Measurements from ENCODE around the gene CCDC39.

Gene CCDC39

DNA sequence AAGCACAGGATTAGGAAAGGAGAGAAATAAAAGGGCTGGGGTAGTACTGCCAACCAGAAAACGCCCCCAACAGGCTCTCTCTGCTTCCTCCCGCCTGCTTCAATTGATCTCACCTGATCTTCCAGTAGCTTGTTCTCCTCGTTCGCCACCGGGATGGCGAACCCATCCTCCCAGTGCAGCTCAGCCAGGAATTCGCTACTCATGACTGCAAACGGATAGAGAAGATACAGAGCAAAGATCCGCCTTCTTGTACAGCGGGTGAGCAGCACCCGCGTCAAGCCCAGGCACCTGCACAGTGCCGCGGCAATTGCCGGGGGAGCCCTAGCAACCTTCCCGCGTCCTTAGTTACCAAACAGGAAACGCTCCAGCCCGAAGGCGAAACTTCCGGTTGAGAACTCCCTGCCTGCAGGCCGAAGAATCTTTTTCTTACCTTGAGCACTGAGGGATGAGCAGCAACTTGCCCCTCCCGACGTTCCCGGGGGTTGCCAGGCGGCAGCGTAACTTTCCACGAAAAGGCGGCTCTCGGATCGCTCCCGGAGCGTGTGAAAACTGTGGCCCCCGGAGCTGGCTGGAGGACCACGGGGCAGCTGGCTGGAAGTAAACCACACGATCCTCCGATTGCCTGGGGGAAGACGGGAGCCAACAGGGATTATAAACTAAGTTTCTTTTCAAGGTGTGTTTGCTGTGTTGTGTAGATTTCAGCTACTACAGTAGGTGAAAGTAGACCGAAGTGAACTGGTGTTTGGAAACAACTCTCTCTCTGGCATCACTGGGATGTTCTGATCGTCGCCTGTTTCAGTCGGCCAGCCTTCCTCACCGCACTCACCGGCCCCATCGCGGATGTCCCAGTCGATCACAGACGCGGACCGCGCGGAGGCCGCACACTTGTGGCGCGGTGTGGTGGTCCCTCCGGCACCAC is at the start of gene CCDC39:
TSS of gene CCDC39 (minus strand) at position 312 of the 919 bp plus-strand sequence. CDS start at position 203, 109 bp downstream.
- peak; percentile 81 for DNase-seq

DNA sequence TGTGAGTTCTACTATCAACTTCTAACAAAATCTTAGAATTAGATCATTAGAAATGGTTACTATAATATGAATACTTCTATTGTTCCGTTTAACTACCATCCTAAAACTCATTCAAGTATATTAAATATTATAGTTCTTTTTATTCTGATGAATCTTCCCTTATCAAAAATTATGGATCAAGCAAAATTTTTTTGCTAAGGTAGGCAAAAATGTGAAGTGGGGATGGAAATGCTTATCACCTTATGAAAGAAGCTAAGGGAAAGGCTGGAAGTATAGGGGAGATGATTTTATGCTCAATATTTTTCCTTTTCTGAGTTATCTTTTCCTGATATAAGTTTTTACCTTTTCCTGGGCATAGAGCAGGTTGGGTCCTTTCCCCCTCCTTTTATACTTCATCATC is 40.7 kb upstream of the CCDC39 start:
- DNase-seq = no peak

DNA sequence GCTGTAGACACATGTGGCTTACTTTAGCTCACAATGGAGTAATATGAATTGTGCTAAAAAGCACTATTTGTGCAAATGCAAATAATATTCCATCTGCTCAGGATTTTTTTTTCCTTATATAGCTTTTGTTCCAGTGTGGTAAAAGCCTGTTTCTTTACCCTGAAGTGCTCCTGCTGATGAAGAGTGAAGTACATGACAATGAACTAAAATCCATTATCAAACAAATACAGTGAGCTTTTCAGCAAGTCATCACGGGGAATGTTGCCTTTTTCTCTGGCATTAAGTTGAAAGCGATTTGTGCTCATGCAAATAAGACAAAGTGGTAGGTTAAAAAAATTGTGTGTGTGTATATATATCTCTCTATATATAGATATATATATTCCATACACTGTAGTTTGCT is 28.6 kb upstream of the CCDC39 start:
- DNase-seq = no peak

DNA sequence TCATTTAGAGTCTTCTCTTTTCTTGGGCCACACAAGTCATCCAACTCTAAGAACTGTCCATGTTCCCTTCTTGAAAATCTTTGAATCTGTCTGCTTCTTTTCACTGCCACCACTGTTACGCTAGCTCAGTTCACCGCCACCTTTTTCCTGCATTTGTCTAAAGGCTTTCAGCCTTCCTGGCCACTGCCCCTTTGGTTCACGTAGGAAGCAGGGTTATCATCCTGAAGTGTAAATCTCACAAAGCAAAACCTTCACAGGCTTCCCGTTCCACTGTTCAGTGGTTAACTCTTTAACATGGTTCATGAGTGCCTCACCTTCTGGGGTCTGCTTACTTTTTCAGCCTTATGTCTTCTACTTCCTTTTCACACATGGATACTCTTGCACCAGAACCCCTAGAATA is 26.3 kb upstream of the CCDC39 start:
- DNase-seq = no peak

DNA sequence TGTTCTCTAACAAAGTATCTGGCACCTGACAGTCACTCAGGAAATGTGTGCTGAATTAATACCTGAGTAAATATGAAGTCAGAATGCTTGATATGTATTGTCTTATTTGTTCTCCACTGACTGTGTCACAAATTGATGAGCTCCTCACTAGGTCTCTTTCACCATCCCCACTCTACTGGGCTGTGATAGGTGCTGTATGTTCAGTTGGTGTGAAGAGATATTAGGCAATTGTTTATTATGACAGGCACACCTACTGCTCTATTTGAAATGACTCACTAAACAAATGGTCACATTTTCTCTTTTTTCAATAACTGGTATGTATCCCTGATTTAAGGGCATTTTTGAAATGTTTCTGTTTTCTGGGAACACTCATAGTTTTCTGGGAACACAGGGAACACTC is 25.2 kb upstream of the CCDC39 start:
- DNase-seq = no peak

DNA sequence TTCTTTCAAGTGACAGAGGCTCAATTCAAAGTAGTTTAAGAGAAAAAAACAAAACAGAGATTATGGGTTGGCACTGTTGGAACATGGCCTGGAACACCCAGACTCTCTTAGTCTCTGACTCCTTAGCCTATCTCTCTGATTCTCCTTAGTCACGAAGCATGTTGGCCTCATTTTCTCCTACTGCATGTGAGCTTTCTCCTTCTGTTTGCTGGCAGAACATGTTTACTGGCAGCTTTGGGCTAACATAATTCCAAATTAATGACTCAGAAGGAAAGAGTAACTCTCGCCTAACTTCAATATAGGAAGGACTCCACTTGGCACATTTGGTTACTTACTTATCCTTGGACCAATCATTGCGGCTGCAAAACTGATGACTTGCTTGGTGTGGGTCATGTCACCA is 21.7 kb upstream of the CCDC39 start:
- DNase-seq = no peak

DNA sequence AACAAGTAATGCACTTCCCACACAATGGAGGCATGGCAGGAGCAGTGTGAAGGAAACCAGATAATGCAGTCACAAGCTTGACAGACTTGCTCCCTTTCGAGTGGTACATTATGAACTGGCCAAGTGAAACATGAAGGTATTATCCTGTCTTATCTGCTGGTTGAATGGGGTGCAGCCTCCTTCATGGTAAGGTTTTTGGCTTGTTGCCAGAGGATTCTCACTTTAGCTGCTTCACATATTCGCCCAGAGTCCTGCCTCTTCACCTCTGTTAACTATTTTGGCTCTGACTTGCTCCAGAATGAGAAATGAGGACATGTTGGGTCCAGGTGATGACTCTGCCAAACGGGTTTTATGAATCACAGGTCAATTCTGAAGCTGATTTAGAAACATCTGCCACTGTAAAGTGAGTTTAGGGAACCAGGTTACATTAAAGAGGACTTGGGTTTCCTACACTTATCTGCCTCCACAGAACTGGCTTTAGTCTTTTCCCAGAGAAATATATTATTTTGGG is 19.5 kb upstream of the CCDC39 start:
- no peak for DNase-seq

DNA sequence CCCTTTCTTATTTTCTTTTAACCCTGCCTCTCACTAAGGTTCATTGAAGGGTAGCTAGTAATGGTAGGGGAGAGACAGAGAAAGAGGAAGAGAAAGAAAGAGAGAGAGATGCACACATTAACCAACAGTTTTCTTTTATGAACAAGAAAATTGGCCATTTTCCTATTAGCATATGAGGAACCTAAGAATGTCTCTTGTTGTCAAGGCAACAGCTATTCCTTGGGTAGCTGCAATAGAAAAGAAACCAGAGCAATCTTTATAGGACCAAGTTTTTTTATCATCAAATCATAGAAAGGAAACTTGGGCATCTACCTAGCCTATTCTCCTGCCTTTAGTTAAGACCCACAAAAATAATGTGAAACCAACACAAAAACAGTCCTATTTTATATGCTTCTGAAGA is 15.0 kb upstream of the CCDC39 start:
- no peak for DNase-seq

DNA sequence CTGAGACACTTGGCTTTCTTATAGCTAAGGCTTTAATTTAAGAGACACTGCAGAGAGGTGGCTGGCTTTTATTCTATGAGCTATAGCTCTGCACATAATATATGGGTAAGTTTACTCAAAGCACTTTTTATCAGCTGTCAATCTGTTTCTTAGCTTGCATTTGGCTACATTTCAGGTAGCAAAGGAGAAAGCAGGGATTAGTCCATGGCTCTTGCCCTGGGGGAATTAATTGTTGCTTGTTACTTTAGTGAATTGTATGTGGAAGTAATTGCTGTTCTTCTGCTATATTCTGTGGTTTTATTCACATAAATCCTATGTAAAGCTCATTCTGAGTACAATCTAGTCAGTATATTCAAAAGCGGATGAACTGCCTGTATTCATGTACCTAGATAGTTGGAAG is 14.4 kb upstream of the CCDC39 start:
- no peak for DNase-seq

DNA sequence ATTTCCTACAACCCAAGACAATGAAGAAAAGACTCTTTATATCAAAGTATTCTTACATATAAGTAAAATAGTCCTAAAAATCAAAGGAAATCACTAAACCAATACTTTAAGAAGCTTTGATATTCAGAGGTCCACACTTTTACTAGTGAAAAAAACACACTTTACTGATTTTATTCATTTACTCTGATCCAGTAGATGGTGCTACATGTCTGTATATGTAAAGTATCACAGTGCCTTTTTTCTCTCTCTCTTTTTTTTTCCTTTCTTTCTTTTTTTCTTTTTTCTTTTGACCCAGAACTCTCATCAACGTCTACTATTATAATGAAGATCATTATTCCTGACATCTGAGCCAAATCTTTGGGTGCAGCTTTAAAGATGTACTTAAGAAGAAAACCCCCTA is 10.8 kb upstream of the CCDC39 start:
- DNase-seq = no peak

DNA sequence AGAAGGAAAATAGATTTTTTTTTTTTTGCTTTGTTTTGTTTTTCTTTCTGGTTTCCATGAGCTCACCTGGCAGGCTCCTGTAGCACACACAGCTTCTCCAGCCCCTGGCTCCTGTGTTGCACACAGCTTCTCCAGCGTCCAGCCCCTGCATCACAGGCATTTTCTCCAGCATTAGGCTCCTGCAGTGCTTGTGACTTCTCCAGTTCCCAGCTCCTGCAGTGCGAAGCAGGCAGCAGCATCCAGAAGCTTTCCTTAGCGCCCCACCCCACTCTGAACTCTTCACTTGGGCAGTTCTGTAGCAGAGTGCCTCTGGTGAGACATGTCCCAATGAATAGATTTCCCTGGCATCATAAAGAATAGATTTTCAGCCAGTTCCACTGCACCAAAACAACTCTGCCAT is 5.5 kb upstream of the CCDC39 start:
- DNase-seq = no peak

DNA sequence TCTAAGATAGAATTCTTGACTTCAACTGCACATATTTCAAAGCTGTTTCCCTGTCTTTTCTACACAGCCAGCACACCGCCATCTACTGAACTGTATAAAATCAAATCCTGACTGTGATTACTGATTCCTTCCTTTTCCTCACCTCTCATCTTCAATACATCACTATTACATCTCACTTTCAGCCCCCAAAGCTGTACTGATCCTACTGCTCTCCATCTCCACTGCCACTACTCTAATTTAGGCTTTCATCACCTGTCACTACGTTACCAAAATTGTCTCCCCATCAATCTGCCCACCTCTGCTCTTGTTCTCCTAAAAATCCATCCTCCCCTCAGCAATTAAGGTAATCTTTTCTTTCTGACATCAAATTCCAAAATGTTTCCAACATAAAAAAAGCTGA is 4.5 kb upstream of the CCDC39 start:
- DNase-seq = no peak

DNA sequence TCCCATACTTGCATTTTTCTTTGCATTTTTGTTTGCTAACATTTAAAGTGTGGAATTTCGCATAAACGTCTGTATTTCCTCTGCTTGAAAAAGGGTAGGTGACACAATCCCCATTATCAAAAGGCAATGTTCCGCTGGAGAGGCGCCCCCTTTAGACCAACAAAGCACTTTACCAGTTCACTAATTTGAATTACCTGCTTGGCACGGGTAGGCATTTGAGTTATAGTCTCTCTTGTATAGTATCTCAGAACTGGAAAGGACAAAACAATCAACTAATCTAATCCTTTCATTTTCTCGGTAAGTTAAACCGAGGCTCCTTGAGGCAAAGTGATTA is 775 bp upstream of the CCDC39 start:
- peak; percentile 42 for DNase-seq

DNA sequence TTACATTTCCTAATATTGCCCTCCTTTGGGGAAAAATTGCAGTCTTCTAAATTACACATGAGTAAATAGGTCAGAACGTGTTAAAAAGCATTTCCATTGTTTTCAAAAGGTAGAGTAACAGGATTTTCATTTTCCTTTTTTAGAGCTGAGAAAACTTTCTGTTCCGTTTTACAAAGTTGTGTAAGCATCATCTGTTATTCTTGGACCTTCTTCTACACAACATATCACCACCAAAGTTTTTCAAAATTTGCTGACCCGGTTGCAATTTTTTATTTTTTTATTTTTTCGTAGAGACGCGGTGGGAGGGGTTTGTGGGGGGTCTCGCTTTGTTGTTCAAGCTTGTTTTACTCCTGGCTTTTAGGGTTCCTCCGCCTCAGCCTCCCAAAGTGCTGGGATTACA is 1.1 kb downstream of the CCDC39 start:
- no peak for DNase-seq

DNA sequence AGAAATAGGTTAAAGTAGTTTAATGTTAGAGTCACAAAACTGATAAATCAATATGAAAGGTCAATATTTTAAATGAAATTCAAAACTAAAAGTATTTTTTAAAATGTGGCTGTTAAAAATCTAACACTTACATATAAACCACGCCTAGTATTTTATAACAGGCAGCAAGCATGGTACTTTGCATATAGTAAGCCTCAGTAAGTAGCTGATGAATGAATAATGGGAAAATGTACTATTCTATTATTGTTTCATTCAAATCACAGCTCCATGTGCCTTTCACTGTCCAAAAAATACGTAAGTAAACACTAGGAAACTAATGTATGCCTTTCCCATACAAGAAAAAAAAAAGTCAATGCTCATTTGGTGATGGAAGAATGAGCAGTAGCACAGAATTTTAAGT is 17.8 kb downstream of the CCDC39 start:
- DNase-seq = no peak

DNA sequence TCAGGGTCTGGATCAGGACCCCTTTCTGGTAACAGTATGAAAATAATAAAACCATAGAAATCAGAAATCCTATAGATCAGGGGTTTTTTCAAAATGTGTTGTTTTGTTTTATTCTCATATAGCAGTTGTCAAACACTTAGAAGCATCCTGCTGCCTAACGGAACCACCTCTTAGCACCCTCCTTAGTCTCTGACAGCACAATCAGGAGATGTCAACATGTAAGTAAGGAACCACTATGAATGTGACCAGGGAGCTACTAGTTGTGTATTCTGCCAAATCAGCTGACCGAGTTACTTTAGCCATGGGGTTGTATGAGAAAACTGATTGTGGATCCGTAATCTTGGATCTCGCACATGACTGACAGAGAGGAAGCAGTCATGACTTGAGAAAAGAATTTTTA is 22.2 kb downstream of the CCDC39 start:
- no peak for DNase-seq

DNA sequence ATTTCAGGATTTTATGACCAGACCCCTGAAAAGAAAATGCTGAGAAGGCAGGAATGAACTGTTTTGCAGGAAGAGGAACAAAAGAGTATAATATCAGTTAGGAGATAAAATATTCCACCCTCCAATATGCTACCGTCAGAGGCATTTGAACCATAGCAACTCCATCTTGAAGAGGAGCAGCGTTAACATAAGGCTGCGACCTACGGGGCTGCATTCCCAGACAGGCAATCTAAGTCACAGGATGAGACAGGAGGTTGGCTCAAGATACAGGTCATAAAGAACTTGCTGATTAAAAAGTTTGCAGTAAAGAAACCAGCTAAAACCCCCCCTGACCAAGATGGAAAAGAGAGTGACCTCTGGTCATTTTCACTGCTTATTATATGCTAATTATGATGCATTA is 22.9 kb downstream of the CCDC39 start:
- no peak for DNase-seq

DNA sequence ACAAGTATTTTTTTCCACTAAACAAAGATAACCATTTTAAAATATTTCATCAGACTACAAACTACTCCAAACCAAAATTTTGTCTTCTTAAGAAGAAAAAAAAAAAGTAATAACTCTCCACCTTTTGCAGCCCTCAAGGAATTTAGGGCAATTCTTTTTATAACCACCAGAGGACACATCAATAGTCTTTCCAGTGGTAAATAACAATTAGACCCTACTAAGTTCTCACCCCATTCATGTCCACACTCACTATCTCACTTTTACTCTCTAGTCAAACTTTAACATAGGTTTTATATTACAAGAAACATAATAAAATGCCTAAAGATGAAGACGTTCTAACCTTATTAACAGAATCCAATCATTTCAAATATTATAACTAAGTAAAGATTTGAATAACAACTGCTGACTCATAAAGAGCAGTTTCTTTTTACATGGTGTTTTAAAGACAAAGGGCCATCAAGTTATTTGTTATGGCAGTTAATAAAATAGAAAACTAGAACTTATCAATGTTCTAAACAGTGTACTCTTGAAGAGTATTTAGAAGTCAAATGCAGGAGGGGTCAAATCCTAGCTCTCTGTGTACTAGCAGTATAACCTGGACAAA is 33.0 kb downstream of the CCDC39 start:
- no peak for DNase-seq

DNA sequence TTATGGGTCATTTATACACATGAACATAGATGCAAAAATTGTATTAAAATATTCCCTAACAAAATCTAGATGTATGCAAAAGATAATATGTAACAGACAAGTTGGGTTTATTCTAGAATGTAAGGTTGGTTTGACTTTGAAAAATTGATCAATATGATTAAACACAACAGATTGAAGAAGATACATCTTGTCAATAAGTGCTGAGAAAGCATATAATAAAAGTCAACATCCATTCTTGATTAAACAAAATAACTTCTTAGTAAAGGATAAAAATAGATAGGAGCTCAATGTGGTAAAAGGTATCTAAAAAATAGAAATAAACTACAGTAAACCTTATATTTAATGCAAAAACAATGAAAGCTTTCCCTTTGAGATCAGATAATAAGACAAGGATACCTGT is 38.3 kb downstream of the CCDC39 start:
- no peak for DNase-seq

DNA sequence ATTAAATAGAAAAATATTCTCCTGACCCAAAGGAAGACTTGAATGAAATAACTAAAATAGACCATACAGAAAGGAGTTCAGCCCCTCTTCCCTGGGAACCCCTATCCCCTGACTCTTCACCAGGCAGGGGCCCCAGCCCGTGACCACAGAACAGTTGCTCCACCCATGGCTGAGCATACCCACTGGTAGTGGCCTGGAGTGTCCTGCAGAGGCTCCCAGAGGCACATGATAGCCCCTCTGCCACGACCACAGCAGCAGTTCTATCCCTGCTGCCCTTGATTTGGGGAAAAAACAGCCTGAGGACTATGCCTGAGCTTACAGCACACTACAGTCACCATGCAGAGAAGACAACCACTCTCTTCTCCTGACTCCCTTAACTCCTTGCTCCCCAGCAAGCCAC is 45.6 kb downstream of the CCDC39 start:
- no peak for DNase-seq

DNA sequence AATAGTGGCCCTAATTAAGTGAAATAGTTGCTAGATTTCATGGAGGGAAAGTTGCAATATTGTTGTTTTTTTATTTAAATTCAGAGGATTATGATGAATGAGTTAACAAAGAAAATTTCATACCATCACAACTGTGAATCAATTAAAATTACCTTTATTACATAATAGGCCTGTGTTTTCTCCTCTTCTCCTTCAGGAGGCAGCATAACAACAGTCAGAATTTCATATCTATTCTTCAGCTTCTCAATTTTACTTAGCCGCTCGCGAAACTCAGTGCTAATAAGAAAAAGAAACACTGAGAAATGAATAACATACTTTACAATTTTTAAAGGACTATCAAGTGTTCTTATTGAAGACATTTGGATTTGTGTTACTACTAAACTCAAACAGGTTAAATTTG is 48.0 kb downstream of the CCDC39 start:
- no peak for DNase-seq

DNA sequence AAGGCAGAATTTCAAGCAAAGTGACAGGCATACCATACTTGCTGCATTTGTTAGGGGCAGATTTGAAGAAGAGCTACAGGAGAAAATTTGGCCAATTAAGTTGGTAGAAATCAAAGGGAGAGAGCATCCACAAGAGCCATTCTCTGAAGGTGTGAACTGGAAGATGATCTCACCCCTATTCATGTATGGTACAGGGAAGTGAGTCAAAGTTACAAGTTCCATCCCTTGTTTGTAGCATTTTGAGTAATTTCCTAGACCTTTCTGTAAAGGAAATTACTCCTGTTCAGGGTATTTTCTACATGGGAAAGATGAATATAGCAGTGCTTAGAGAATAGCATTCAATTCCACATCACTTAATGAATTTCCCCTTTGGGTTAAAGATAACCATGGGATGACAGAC is 48.9 kb downstream of the CCDC39 start:
- peak; percentile 47 for DNase-seq

DNA sequence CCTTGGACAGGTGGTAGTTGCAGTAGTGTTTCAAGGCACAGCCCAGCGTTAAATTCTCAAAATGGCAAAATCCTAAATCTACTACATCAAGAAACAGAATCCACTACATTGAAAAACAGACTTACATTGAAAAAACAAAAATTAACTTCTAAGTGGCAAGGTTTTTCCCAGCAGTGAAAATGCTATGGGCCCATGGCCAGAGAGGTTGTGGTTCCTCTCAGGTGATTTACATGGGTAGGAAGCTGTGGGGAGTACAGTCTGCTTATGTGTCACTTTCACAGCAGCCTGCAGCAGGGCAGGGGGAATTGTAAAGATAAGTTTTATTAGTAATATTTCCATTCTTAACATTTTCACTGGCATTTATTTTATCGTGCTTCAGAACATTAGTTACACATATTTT is 52.4 kb downstream of the CCDC39 start:
- DNase-seq = peak; percentile 7

DNA sequence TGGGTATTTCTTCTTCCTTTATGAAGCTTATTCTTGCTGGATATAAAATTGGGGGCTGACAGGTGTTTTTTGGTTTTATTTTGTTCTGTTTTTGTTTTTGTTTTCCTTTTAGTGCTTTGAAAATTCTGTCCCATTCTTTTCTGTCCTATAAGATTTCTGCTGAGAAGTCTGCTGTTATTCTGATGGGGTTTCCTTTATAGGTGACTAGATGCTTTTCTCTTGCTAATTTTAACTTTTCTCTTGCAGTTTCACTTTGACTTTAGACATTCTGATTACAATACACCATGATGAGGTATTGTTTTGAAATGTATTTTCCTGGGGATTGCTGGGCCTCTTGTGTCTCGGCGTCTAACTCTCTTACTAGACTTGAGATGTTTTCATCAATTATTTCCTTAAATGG is 54.6 kb downstream of the CCDC39 start:
- DNase-seq = peak; percentile 61

DNA sequence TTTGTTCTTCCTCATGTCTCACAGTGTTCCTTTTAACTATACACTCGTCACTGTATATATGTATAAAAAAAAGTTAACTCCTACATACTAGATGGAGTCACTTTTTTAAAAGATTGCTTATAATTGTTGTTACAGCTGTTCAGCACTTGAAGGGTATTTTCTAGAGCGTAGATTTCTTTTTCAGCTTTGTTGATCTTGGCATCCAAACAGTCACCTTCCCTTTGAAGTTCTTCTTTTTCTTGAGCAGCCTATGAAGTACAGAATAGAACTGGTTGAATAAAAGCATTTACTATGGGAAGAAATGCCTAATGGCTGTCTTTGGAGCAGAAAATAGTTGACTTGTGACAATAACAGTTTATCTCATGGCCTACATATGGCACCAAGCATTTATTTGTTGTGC is 59.6 kb downstream of the CCDC39 start:
- DNase-seq = no peak
